ENCODE measurements around the gene TDRD15. TPM values are rescaled to one million over a fixed set of nuclear protein-coding genes. Genes with fewer than 3 reads are reported as not detected.
"Not testable (repeated sequence)": the region's sequence is repeated elsewhere in the genome, so short reads cannot be mapped to it uniquely, and the experiment has no call there.

The TDRD15 gene
- total RNA-seq, result under 1 TPM in 1 of 2 donors, not detected in 1; 0.13 TPM

- Mint-ChIP-seq H3K9me3 (no peaks in the 10 kb centered on the region), H3K4me3 (no peak within 1 kb of the TSS), H3K27ac (no peak within 1 kb of the TSS), H3K4me1 (no peaks in the 10 kb centered on the region), H3K27me3 (peaks cover 5% of the 10 kb centered on the region), H3K36me3 (ENCODE audit: low read depth) (no peaks in the 10 kb centered on the region)
- ATAC-seq (replicated peaks), result no peak
Measured at GRCh38 chr2:21123473-21124393, at the start of gene TDRD15. TSS of gene TDRD15 (plus strand) at chr2:21123968. CDS start at chr2:21137468, 13,500 bp downstream.

GRCh38 chr2:21078296-21078695 lies 45.5 kb upstream of the TDRD15 start:
- Mint-ChIP-seq H3K27me3 (peaks cover 10% of the 10 kb centered on the region), H3K27ac (no peak overlapping the region), H3K4me1 (no peaks in the 10 kb centered on the region)

GRCh38 chr2:21083482-21083881 lies 40.3 kb upstream of the TDRD15 start:
- H3K9me3 Mint-ChIP-seq, result no peaks in the 10 kb centered on the region
- H3K27ac Mint-ChIP-seq, result no peak overlapping the region
- no peak for ATAC-seq (replicated peaks)
- no peaks in the 10 kb centered on the region for H3K27me3 Mint-ChIP-seq
- H3K4me1 Mint-ChIP-seq, result no peaks in the 10 kb centered on the region
- no peaks in the 10 kb centered on the region for H3K36me3 Mint-ChIP-seq (ENCODE audit: low read depth)
- H3K4me3 Mint-ChIP-seq, result no peak overlapping the region

More at GRCh38 chr2:21078296-21078695, 45.5 kb upstream of the TDRD15 start:
- no peak for ATAC-seq (replicated peaks)
- Mint-ChIP-seq H3K9me3 (no peaks in the 10 kb centered on the region), H3K4me3 (no peak overlapping the region), H3K36me3 (ENCODE audit: low read depth) (no peaks in the 10 kb centered on the region)

GRCh38 chr2:21084401-21084800 lies 39.4 kb upstream of the TDRD15 start:
- Mint-ChIP-seq H3K4me1 (no peaks in the 10 kb centered on the region), H3K4me3 (no peak overlapping the region), H3K9me3 (no peaks in the 10 kb centered on the region), H3K27me3 (no peaks in the 10 kb centered on the region), H3K36me3 (ENCODE audit: low read depth) (no peaks in the 10 kb centered on the region), H3K27ac (no peak overlapping the region)
- ATAC-seq (replicated peaks), result no peak

GRCh38 chr2:21092308-21092869 lies 31.4 kb upstream of the TDRD15 start:
- Mint-ChIP-seq H3K27ac (no peak overlapping the region), H3K27me3 (peaks cover 6% of the 10 kb centered on the region), H3K36me3 (ENCODE audit: low read depth) (no peaks in the 10 kb centered on the region), H3K9me3 (no peaks in the 10 kb centered on the region), H3K4me3 (no peak overlapping the region), H3K4me1 (no peaks in the 10 kb centered on the region)
- ATAC-seq (replicated peaks), result no peak

- Mint-ChIP-seq H3K4me1 (no peaks in the 10 kb centered on the region), H3K9me3 (no peaks in the 10 kb centered on the region), H3K27me3 (peaks cover 6% of the 10 kb centered on the region), H3K4me3 (no peak overlapping the region), H3K36me3 (ENCODE audit: low read depth) (no peaks in the 10 kb centered on the region), H3K27ac (no peak overlapping the region)
- ATAC-seq (replicated peaks), result no peak
Measured at GRCh38 chr2:21095178-21095577, 28.6 kb upstream of the TDRD15 start.

- H3K27ac Mint-ChIP-seq, result no peak overlapping the region
- no peak overlapping the region for H3K4me3 Mint-ChIP-seq
- H3K4me1 Mint-ChIP-seq, result no peaks in the 10 kb centered on the region
- H3K36me3 Mint-ChIP-seq (ENCODE audit: low read depth), result no peaks in the 10 kb centered on the region
- no peak for ATAC-seq (replicated peaks)
- no peaks in the 10 kb centered on the region for H3K9me3 Mint-ChIP-seq
- H3K27me3 Mint-ChIP-seq, result peaks cover 6% of the 10 kb centered on the region
Measured at GRCh38 chr2:21095714-21096113, 28.1 kb upstream of the TDRD15 start.

- no peak overlapping the region for H3K27ac Mint-ChIP-seq
- no peaks in the 10 kb centered on the region for H3K4me1 Mint-ChIP-seq
- H3K9me3 Mint-ChIP-seq, result no peaks in the 10 kb centered on the region
Measured at GRCh38 chr2:21096458-21096857, 27.3 kb upstream of the TDRD15 start.

GRCh38 chr2:21097331-21097730 lies 26.4 kb upstream of the TDRD15 start:
- Mint-ChIP-seq H3K4me3 (no peak overlapping the region), H3K9me3 (no peaks in the 10 kb centered on the region), H3K27me3 (peaks cover 6% of the 10 kb centered on the region), H3K4me1 (no peaks in the 10 kb centered on the region), H3K36me3 (ENCODE audit: low read depth) (no peaks in the 10 kb centered on the region), H3K27ac (no peak overlapping the region)
- no peak for ATAC-seq (replicated peaks)

More at GRCh38 chr2:21096458-21096857, 27.3 kb upstream of the TDRD15 start:
- Mint-ChIP-seq H3K4me3 (no peak overlapping the region), H3K36me3 (ENCODE audit: low read depth) (no peaks in the 10 kb centered on the region), H3K27me3 (peaks cover 6% of the 10 kb centered on the region)
- no peak for ATAC-seq (replicated peaks)

GRCh38 chr2:21098294-21098693 lies 25.5 kb upstream of the TDRD15 start:
- no peaks in the 10 kb centered on the region for H3K4me1 Mint-ChIP-seq
- H3K27ac Mint-ChIP-seq, result no peak overlapping the region
- no peak for ATAC-seq (replicated peaks)
- H3K36me3 Mint-ChIP-seq (ENCODE audit: low read depth), result no peaks in the 10 kb centered on the region
- H3K9me3 Mint-ChIP-seq, result no peaks in the 10 kb centered on the region
- H3K27me3 Mint-ChIP-seq, result peaks cover 6% of the 10 kb centered on the region
- no peak overlapping the region for H3K4me3 Mint-ChIP-seq

GRCh38 chr2:21099281-21099907 lies 24.4 kb upstream of the TDRD15 start:
- no peaks in the 10 kb centered on the region for H3K36me3 Mint-ChIP-seq (ENCODE audit: low read depth)
- H3K4me3 Mint-ChIP-seq, result no peak overlapping the region
- peaks cover 5% of the 10 kb centered on the region for H3K27me3 Mint-ChIP-seq
- no peak overlapping the region for H3K27ac Mint-ChIP-seq
- no peaks in the 10 kb centered on the region for H3K9me3 Mint-ChIP-seq
- H3K4me1 Mint-ChIP-seq, result no peaks in the 10 kb centered on the region
- no peak for ATAC-seq (replicated peaks)

GRCh38 chr2:21101514-21102155 lies 22.1 kb upstream of the TDRD15 start:
- not testable (repeated sequence) for H3K27me3 Mint-ChIP-seq; H3K27ac Mint-ChIP-seq; ATAC-seq (replicated peaks); H3K4me3 Mint-ChIP-seq; H3K36me3 Mint-ChIP-seq (ENCODE audit: low read depth); H3K9me3 Mint-ChIP-seq; H3K4me1 Mint-ChIP-seq

GRCh38 chr2:21102356-21102755 lies 21.4 kb upstream of the TDRD15 start:
- H3K27me3 Mint-ChIP-seq, result no peaks in the 10 kb centered on the region
- H3K36me3 Mint-ChIP-seq (ENCODE audit: low read depth), result no peaks in the 10 kb centered on the region
- H3K9me3 Mint-ChIP-seq, result no peaks in the 10 kb centered on the region
- no peaks in the 10 kb centered on the region for H3K4me1 Mint-ChIP-seq
- no peak overlapping the region for H3K27ac Mint-ChIP-seq
- no peak overlapping the region for H3K4me3 Mint-ChIP-seq
- ATAC-seq (replicated peaks), result no peak

- no peaks in the 10 kb centered on the region for H3K36me3 Mint-ChIP-seq (ENCODE audit: low read depth)
- H3K9me3 Mint-ChIP-seq, result no peaks in the 10 kb centered on the region
- no peak overlapping the region for H3K27ac Mint-ChIP-seq
- no peak overlapping the region for H3K4me3 Mint-ChIP-seq
- no peaks in the 10 kb centered on the region for H3K4me1 Mint-ChIP-seq
- ATAC-seq (replicated peaks), result no peak
- H3K27me3 Mint-ChIP-seq, result no peaks in the 10 kb centered on the region
Measured at GRCh38 chr2:21103274-21103891, 20.4 kb upstream of the TDRD15 start.
